ENCODE measurements around the gene THBS3.

- TF ChIP-seq, protein P1, sequence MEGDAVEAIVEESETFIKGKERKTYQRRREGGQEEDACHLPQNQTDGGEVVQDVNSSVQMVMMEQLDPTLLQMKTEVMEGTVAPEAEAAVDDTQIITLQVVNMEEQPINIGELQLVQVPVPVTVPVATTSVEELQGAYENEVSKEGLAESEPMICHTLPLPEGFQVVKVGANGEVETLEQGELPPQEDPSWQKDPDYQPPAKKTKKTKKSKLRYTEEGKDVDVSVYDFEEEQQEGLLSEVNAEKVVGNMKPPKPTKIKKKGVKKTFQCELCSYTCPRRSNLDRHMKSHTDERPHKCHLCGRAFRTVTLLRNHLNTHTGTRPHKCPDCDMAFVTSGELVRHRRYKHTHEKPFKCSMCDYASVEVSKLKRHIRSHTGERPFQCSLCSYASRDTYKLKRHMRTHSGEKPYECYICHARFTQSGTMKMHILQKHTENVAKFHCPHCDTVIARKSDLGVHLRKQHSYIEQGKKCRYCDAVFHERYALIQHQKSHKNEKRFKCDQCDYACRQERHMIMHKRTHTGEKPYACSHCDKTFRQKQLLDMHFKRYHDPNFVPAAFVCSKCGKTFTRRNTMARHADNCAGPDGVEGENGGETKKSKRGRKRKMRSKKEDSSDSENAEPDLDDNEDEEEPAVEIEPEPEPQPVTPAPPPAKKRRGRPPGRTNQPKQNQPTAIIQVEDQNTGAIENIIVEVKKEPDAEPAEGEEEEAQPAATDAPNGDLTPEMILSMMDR (IDR thresholded peaks at IDR 0.05; ENCODE audit: low read depth, low read length): no peak
- TF ChIP-seq EZH2phosphoT487 (IDR thresholded peaks at IDR 0.05; ENCODE audit: low read depth): no peak
Measured at GRCh38 chr1:155254228-155254713, 46.6 kb upstream of the THBS3 start.

Measured in OCI-LY3 (cell line).